ENCODE measurements around the gene TBC1D7. TPM values are rescaled to one million over a fixed set of nuclear protein-coding genes. Genes with fewer than 3 reads are reported as not detected.

The TBC1D7 gene
- total and polyA plus RNA-seq, 7 donors: 7.2 to 33.6 (median 13.8) TPM

DNA sequence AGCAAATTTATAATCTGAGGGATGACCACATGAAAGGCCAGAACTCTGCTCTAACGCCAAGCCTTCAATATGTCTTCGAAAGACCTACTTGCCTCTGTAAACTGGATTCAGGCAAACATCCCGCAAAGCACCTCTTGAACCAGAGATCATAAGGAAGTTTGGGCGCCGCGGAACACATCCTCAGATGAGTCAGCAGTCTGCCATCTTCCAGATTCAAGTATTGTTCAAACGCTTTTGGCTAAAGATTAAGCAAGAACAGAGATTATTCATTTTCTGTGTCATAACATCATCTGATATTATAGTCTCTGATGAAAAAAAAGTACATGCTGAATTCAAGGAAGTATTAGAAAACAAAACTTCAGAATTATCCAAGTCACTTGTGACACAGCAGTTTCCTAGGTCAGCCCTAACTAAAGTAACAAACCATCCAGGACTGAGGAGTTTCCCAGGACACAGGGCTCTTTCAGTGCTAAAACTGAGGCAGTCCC is 20.8 kb downstream of the TBC1D7 start:
- intact Hi-C loops (cut with DNase I): no loop called here
- Histone ChIP-seq H3K27me3 (no peaks in the 10 kb centered on the region), H3K9me3 (no peaks in the 10 kb centered on the region), H3K36me3 (peaks cover 0 to 49% (median 0%) of the 10 kb centered on the region in 4 donors), H3K4me3 (no peak overlapping the region), H3K27ac (no peak overlapping the region), H3K4me1 (peaks cover 0 to 21% (median 18%) of the 10 kb centered on the region in 4 donors)
- 75 to 77% methylated on average over 7 of the region's 7 CpGs for WGBS, 2 donors
- DNase-seq: no peak
- TF ChIP-seq EP300 (IDR thresholded peaks at IDR 0.05): no peak
- TF ChIP-seq POLR2AphosphoS5 (IDR thresholded peaks at IDR 0.05): no peak
- TF ChIP-seq, protein P1, sequence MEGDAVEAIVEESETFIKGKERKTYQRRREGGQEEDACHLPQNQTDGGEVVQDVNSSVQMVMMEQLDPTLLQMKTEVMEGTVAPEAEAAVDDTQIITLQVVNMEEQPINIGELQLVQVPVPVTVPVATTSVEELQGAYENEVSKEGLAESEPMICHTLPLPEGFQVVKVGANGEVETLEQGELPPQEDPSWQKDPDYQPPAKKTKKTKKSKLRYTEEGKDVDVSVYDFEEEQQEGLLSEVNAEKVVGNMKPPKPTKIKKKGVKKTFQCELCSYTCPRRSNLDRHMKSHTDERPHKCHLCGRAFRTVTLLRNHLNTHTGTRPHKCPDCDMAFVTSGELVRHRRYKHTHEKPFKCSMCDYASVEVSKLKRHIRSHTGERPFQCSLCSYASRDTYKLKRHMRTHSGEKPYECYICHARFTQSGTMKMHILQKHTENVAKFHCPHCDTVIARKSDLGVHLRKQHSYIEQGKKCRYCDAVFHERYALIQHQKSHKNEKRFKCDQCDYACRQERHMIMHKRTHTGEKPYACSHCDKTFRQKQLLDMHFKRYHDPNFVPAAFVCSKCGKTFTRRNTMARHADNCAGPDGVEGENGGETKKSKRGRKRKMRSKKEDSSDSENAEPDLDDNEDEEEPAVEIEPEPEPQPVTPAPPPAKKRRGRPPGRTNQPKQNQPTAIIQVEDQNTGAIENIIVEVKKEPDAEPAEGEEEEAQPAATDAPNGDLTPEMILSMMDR (IDR thresholded peaks at IDR 0.05): no peak

DNA sequence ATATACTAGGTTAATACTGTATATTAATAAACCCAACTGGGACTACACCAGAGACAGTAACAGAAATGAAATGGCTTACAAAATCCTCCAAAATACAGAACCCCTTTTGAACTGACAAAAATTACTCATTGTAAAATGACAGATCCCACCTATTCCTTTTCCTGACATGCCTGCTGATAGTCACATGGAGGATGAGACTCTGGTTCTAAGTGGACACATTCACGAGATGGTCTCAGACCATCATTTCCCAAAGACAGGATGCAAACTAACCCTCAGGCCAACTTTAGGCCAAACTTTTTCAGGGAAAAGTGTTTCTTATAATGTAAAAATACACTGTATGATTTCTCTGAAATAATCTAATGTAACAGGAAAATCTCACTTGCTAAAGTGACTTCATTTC is 22.5 kb downstream of the TBC1D7 start:
- H3K36me3 ChIP-seq: peaks cover 0 to 43% (median 0%) of the 10 kb centered on the region in 4 donors
- H3K27ac ChIP-seq: no peak overlapping the region
- no peaks in the 10 kb centered on the region for H3K9me3 ChIP-seq
- TF ChIP-seq POLR2A (IDR thresholded peaks at IDR 0.05) (no peak), POLR2AphosphoS5 (IDR thresholded peaks at IDR 0.05) (no peak), EP300 (IDR thresholded peaks at IDR 0.05) (no peak)
- TF ChIP-seq, protein P1 (IDR thresholded peaks at IDR 0.05): no peak
- H3K4me1 ChIP-seq: peaks cover 0 to 26% (median 21%) of the 10 kb centered on the region in 4 donors
- intact Hi-C loops (cut with DNase I): no loop called here
- DNase-seq: no peak
- H3K4me3 ChIP-seq: no peak overlapping the region
- WGBS, 2 donors: 91 to 98% methylated on average over 1 of the region's 1 CpG
- no peaks in the 10 kb centered on the region for H3K27me3 ChIP-seq

DNA sequence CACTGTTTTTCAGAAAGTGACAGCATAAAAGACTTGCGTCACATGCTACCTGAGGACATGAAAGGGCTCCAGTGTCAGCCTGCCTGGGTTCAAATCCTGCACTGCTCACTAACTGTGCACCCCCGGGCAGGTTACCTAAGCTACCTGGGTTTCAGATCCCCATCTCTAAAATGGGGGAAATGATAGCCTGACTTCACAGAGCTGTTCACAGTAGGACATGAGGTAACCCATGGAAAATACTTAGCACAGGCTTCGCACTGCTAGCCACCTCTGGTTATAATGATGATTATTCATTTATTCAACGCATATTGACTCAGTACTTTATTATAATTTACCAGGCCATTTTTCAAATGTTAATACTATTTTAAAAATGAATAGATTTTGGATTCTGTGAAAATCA is 23.0 kb downstream of the TBC1D7 start:
- H3K27ac ChIP-seq: no peak overlapping the region
- H3K36me3 ChIP-seq: peaks cover 0 to 45% (median 0%) of the 10 kb centered on the region in 4 donors
- H3K27me3 ChIP-seq: no peaks in the 10 kb centered on the region
- peaks cover 0 to 26% (median 21%) of the 10 kb centered on the region in 4 donors for H3K4me1 ChIP-seq
- WGBS, 2 donors: 77 to 82% methylated on average over 4 of the region's 4 CpGs
- DNase-seq: no peak
- H3K9me3 ChIP-seq: no peaks in the 10 kb centered on the region
- no peak overlapping the region for H3K4me3 ChIP-seq
- intact Hi-C loops (cut with DNase I): no loop called here
- TF ChIP-seq, protein P1 (IDR thresholded peaks at IDR 0.05): no peak
- TF ChIP-seq POLR2AphosphoS5 (IDR thresholded peaks at IDR 0.05): no peak
- TF ChIP-seq POLR2A (IDR thresholded peaks at IDR 0.05): no peak
- no peak for TF ChIP-seq EP300 (IDR thresholded peaks at IDR 0.05)

DNA sequence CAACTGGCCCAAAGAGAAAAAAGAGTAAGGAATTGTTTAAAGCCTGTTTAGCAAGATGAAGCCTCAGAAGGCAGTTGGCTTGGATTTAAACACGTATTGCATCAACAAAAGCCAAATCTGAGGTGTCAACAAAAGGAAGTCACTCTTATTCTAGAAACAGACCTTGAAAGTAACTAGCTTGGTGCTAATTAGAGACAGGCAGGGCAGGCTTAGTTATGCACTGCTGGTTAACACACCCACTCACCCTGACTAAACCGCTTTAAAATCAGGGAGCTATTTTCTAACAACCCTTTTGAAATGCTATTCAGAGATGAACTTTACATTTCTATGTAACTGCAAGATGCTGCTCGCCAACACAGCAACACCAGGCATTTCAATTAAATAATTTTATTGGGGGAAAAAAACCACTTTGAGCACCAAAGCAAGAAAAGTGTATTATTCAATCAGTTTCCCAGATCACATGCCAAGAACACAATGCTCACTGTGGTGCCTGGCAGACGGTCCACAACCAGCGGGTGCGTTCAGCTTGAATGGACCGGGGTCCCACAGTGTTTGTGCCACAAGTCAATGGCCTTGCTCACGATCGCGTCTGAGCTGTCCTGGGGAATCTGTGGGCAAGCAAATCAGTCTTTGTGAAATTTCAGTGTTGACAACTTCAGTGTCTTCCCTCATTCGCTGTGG is 23.6 kb downstream of the TBC1D7 start:
- intact Hi-C loops (cut with DNase I): no loop called here
- DNase-seq: no peak
- 77 to 88% methylated on average over 11 of the region's 11 CpGs for WGBS, 2 donors
- Histone ChIP-seq H3K27ac (peak overlapping the region in 1 of 4 donors; percentile 74), H3K27me3 (no peaks in the 10 kb centered on the region), H3K4me3 (no peak overlapping the region), H3K4me1 (peaks cover 0 to 26% (median 21%) of the 10 kb centered on the region in 4 donors), H3K36me3 (peaks cover 0 to 51% (median 0%) of the 10 kb centered on the region in 4 donors), H3K9me3 (no peaks in the 10 kb centered on the region)
- TF ChIP-seq EP300 (IDR thresholded peaks at IDR 0.05) (no peak), POLR2A (IDR thresholded peaks at IDR 0.05) (no peak), POLR2AphosphoS5 (IDR thresholded peaks at IDR 0.05) (no peak)
- TF ChIP-seq, protein P1 (IDR thresholded peaks at IDR 0.05): no peak
